Neutrophil (primary cell): ENCODE data around the gene TMEM161B.
"Not testable (repeated sequence)": the region's sequence is repeated elsewhere in the genome, so short reads cannot be mapped to it uniquely, and the experiment has no call there.

Source experiments
- H3K27ac ChIP-seq: fragments of 200-600 bp; sonication (generic); 2 replicates; pipeline ENCODE4 v1.5.1; 2016; ENCODE audit warnings: mild to moderate bottlenecking, moderate library complexity
- H3K27me3 ChIP-seq: fragments of 200-600 bp; sonication (generic); 2 replicates; pipeline ENCODE4 v1.6.0; 2016; ENCODE audit warnings: mild to moderate bottlenecking
- H3K36me3 ChIP-seq: fragments of 200-600 bp; sonication (generic); 2 replicates; pipeline ENCODE4 v1.5.1; 2017
- H3K4me1 ChIP-seq, 2 experiments: fragments of 200-600 bp in 1 of 2; sonication (generic) in 1 of 2; 1 replicate in 1 of 2; 2 replicates in 1 of 2; pipeline versions ENCODE4 v1.5.1 to v1.6.1; 2013 to 2016; ENCODE audit warnings: low read depth in 1 of 2, low read length in 1 of 2, mild to moderate bottlenecking in 1 of 2, moderate library complexity in 1 of 2; ENCODE audit not compliant: control insufficient read depth in 1 of 2, insufficient read depth in 1 of 2
- H3K4me3 ChIP-seq, 2 experiments: fragments of 200-600 bp in 1 of 2; sonication (generic) in 1 of 2; 1 replicate in 1 of 2; 2 replicates in 1 of 2; pipeline ENCODE4 v1.5.1; 2013 to 2016; ENCODE audit warnings: low read depth in 1 of 2, low read length in 1 of 2, mild to moderate bottlenecking in 1 of 2, moderate library complexity in 1 of 2
- H3K9me3 ChIP-seq: fragments of 200-600 bp; sonication (generic); 2 replicates; pipeline ENCODE4 v1.5.1; 2016
- CTCF ChIP-seq: fragments of 200-600 bp; sonication (generic); IDR thresholded peaks from 2 replicates; pipeline ENCODE4 v1.5.1; 2016; ENCODE audit warnings: antibody characterized with exemption

The TMEM161B gene

GRCh38 chr5:88275581-88275980 lies 6.9 kb upstream of the TMEM161B start:
- no peaks in the 10 kb centered on the region for H3K9me3 ChIP-seq

GRCh38 chr5:88269222-88269771 lies 652 bp upstream of the TMEM161B start:
- Histone ChIP-seq H3K4me1 (peaks cover 8 to 15% of the 10 kb centered on the region in 2 experiments), H3K27me3 (peaks cover 14% of the 10 kb centered on the region), H3K27ac (peak overlapping the region; percentile 75), H3K4me3 (peak overlapping the region; percentile 79 to 87), H3K36me3 (no peaks in the 10 kb centered on the region), H3K9me3 (no peaks in the 10 kb centered on the region)
- TF ChIP-seq CTCF: no peak

More at GRCh38 chr5:88275581-88275980, 6.9 kb upstream of the TMEM161B start:
- Histone ChIP-seq H3K4me1 (no peaks in the 10 kb centered on the region), H3K36me3 (no peaks in the 10 kb centered on the region), H3K27ac (no peak overlapping the region), H3K27me3 (no peaks in the 10 kb centered on the region), H3K4me3 (no peak overlapping the region)
- TF ChIP-seq CTCF: no peak

- H3K27ac ChIP-seq, H3K36me3 ChIP-seq, H3K4me3 ChIP-seq, H3K9me3 ChIP-seq: not testable (repeated sequence)
- peaks cover 14% of the 10 kb centered on the region for H3K27me3 ChIP-seq
- H3K4me1 ChIP-seq: peaks cover 8 to 14% of the 10 kb centered on the region in 2 experiments
Measured at GRCh38 chr5:88264565-88264964, 4.1 kb downstream of the TMEM161B start.

GRCh38 chr5:88263349-88263748 lies 5.3 kb downstream of the TMEM161B start:
- Histone ChIP-seq H3K27ac (no peak overlapping the region), H3K9me3 (no peaks in the 10 kb centered on the region), H3K27me3 (peaks cover 14% of the 10 kb centered on the region), H3K4me1 (peaks cover 7 to 8% of the 10 kb centered on the region in 2 experiments), H3K4me3 (no peak overlapping the region), H3K36me3 (no peaks in the 10 kb centered on the region)
- no peak for TF ChIP-seq CTCF

- no peak overlapping the region for H3K4me3 ChIP-seq
- no peak overlapping the region for H3K27ac ChIP-seq
- H3K4me1 ChIP-seq: no peaks in the 10 kb centered on the region
- TF ChIP-seq CTCF: no peak
- peaks cover 8% of the 10 kb centered on the region for H3K27me3 ChIP-seq
- no peaks in the 10 kb centered on the region for H3K9me3 ChIP-seq
- H3K36me3 ChIP-seq: no peaks in the 10 kb centered on the region
Measured at GRCh38 chr5:88262116-88262515, 6.5 kb downstream of the TMEM161B start.

GRCh38 chr5:88258636-88259035 lies 10.0 kb downstream of the TMEM161B start:
- no peak for TF ChIP-seq CTCF
- Histone ChIP-seq H3K36me3 (no peaks in the 10 kb centered on the region), H3K9me3 (no peaks in the 10 kb centered on the region), H3K4me1 (no peaks in the 10 kb centered on the region), H3K4me3 (no peak overlapping the region), H3K27ac (no peak overlapping the region), H3K27me3 (no peaks in the 10 kb centered on the region)
